HG02840 (cell line): ENCODE data around the gene TTI1.
"Not testable (repeated sequence)": the region's sequence is repeated elsewhere in the genome, so short reads cannot be mapped to it uniquely, and the experiment has no call there.

Experiments used
- ATAC-seq: cut with Tn5 transposase; IDR thresholded peaks from one replicate; pipeline ENCODE4 v1.9.1; 2021; ENCODE audit warnings: mild to moderate bottlenecking, moderate library complexity, moderate number of reproducible peaks; ENCODE audit not compliant: unreplicated experiment, low FRiP score

TTI1 gene

DNA sequence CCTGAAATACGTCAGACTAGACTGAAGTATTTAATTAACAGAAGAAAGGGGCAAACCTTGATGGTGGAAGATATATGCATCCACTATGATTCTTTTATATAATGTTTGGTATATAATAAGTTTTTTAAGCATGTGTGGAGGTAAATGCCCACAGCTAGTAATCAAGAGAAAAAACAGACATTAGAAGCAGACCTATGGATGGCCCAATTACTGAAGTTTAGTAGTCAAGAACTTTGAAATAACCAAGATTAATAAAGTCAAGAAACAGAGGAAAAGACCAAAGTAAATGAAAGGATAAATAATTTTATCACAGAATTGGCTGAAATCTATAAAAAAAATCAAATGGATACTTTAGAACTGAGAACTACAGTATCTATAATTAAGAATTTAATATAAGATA, 15.3 kb downstream of the TTI1 start:
- no peak for ATAC-seq

DNA sequence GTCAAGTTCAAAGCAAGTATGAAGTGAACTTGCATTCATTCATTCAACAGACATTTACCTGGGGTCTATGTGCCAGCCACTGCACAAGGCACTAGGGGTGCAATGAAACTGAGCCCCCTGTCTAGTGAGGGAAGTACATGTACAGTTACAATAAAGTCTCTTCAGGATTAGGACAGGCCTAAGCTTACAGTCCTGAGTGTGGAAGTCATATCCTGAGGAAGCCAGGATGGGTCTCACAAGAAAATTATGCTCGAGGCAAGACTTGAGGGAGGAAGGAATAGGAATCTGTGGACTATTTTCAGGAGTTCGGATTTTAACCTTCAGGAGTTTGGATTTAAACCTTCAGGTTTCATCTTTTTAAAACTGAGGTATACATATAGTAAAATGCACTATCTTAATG, 19.4 kb downstream of the TTI1 start:
- no peak for ATAC-seq

DNA sequence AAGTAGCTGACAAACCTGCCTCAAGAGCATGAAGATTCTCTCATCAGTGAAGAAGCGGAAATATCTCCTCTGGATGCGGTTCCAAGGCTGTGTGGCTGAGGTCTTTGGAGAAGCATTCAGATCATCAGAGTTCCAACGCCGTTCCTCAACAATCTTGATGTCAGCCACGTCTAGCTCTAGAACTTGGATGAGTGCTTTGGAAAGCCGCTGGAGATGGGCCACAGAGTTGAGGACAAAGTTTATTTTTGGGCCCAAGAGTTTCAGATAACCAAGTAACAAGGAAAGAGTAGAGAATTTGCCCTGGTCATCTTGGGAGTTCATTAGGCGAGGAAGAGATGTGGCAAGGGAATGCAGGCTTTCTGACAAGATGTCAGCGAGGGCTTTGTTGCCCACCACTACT, 20.9 kb downstream of the TTI1 start:
- no peak for ATAC-seq

DNA sequence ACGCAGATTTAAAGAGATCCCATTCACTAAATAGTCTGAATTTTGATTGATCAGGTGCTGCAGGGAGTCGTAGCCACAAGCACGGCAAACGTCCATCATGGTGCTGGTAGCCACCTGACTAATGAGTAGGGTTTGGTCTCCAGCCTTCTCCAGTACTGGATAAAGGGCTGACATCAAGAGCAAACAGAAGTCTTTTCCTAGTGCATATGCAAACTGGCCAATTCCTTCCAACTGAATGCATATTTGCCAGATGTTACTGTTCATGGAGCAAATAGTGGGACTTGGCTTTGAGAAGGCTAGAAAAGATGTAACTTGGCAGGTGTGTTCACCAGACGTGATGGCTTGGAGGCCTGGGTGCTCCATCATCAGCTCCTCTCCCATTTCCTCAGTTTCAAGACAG, 21.6 kb downstream of the TTI1 start:
- ATAC-seq = no peak

DNA sequence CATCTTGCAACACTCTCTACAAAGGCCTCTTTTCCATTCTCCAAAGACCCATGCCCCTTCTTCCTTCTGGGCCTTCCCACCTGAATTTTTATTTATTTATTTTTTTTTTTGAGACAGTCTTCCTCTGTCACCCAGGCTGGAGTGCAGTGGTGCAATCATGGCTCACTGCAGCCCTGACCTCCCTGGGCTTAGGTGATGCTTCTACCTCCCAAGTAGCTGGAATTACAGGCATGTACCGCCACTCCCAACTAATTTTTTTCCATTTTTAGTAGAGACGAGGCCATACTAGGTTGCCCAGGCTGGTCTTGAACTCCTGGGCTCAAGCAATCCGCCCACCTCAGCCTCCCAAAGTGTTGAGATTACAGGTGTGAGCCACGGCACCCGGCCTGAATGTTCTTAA, 23.8 kb downstream of the TTI1 start:
- ATAC-seq = not testable (repeated sequence)

DNA sequence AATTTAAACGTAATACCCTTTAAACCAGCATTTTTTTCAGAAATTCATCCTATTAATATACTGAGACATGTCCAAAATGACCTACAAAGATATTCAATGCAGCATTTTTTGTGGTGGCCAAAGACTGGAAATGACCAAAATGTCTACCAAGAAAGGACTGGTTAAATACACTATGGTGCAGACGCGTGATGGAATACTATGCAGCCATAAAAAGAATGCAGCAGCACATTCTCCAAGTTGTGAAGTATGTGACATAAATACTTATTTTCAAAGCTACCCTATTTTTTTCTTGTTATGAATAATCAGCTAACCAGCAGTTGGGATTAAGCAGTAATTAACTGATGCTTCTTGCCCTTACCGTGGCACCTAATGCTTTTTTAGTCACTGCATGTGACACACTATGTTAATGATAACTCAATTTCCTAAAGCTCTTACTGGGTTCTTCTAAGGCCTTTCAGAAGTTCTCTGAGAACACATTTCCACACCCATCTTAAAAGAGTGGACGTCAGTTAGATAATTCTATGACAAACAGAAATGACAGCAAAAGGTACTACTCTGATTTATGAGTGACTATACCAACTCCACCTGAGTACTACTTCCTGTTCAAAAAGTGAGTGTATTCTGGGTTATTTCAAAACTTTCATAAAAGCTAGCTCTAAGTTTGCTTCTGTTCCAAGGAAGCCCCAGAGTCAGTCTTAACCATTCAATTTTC, 24.9 kb downstream of the TTI1 start:
- no peak for ATAC-seq

DNA sequence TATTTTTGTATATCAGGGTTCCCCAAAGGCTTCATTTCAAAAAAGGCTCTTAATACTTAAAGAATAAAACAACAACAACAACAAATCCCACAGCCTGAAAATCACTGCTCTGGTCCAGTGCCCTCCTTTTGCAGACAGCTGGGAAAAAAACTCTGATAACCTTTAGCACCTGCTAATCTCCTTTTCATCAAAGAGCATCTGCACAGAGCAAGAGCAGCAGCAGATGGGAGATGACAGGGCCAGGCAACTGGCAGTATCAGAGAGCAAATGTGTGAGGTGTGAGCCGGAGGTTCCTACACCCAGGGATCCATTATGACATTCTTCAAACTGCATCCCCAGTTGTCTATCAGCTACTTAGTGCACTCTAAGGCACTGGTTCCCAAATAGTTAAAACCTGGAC, 25.7 kb downstream of the TTI1 start:
- ATAC-seq = no peak

DNA sequence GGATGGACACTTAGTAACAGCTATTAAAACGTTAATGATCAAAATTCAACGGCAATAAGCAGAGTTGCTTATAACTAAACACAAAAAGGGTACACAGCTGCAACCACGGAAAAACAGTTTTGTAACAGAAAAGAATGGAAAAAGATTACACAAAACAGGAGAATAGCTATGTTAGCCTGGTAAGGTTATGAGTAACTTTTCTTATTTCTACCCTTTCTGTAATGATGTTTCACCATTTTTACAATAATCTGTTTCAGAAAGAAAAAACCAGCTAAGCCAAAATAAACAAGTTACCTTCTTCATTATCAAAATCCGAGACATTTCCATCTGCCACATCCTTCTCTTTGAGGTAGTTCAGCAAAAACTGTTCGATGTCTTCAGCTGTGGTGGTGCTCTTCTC, 27.4 kb downstream of the TTI1 start:
- no peak for ATAC-seq

DNA sequence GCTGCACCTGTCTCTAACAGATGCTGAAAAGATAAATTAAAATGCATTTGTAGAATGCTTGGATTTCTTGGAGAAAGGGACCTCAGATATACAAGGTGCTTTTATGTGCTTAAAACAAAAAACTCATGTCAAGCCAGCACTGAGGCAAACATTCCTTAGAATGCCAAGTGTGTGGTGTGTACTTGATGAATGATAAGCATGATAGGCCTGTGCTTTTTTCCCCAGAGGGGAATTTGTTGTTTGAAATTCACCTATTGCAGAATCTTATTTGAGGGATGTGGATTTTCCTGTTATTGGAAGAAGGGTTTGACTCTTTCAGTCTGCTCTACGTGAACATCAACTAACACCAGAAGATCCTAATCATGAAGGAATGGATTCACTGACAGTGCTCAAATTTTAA, 28.8 kb downstream of the TTI1 start:
- ATAC-seq = no peak

DNA sequence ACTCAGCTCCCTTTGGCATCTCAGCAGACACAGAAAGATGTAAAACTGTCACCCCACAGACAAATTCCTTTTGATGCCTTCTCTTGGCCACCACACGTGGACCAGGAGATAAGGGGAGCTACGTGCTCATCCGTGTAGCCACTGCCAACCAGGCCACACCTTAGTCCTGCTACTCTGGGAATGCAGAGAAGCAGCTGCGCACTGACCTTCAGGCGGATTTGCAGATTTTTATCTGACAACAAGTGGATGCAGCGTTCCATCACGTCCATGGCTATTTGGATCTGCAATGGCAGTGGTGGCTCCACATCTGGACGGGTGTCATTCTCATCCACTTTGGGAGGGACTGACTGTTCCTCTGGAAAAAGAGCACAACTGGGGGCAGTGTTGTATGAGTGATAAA, 30.8 kb downstream of the TTI1 start:
- no peak for ATAC-seq

DNA sequence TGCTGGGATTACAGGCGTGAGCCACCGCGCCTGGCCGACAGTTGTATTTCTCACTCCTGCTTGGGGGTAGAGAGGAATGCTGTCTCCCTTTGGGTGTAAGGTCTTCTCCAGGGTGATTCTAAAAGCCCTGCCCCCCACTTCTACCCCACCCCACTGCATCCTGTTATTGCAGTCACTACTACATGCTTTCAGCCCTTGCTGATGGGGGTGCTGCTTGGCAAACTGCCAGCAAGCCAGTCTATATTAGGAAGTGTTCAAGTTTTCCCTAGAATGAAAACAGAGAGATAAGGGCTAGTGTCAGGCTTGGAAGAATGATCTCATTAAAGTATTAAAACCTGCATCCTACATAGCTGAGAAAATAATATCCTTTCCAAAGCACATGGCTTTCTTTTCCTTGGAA, 31.3 kb downstream of the TTI1 start:
- ATAC-seq = no peak

DNA sequence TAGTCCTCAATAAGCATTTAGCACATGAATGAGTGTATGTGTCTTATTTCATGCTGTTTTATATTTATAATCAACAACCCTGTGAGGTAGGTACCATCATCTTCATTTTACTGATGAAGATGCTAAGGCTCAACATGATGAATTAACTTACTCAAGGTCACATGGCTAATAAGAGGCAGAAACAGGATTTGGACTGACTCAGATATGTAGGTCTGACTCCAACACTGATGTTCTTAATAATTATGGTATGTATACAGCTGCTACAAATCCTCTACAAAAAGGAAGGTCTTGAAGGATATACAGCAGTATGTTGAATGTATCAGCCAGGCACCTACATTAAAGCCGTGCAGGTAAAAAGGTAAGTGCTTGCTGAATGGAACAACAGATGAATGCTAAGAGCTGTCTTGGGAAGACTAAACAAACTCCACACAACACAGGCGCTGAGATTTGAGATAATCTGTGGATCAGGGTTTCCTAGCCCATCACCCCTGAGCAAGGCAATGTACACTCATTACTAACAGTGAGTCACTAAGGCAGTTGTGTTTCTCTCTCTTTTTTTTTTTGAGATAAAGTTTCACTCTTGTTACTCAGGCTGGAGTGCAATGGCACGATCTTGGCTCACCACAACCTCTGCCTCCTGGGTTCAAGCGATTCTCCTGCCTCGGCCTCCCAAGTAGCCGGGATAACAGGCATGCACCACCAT, 31.9 kb downstream of the TTI1 start:
- no peak for ATAC-seq

DNA sequence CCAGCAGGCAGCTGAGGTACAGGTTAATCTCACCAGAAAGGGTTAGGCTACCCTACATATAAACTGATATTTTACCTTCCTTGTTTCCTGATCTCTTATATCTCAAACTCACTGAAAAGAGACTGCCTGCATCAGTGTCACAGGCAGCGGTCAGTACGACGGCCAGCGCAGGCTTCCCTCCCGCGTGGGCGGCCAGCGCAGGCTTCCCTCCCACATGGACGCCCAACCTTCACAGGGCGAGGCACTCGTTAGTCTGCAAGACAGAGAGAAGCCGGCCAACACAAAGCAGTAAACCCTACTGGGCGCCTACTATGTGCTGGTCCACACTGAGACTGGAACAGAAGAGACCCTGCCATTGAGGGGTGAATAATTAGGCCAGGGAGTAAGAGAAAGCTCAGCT, 33.0 kb downstream of the TTI1 start:
- ATAC-seq = no peak

DNA sequence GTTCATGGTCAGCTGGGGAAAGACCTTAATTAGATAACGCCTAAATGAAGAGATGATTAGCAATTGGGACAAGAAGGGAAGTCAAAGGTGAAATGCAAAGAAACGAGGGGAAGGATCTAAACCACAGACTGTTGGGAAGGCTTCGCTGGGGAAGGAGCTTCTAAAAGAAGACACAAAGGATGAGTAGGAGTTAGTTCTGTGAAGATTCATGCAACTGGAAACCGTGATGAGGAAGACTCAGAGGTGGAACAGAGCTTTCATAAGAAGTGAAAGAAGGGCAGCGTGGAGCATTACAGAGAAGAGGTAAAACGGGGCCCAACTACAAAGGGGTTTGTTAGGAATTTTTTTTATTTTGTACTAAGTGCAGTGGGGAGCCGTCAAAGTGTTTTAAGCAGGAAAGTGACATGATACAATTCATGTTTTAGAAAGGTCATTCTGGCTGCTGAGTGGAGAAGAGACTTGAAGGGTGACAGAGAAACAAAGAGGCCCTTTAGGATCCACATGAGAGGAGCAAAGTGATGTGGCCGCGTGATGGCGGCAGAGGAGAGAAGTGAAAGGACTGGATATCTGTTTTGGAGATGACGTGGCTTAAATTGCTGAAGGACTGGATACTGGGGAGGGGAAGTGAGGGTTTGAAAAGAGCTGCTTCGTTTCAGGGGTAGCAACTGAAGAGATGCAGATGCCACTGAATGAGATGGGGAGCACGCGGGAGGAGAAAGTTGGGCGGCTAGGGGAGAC, 33.6 kb downstream of the TTI1 start:
- no peak for ATAC-seq

DNA sequence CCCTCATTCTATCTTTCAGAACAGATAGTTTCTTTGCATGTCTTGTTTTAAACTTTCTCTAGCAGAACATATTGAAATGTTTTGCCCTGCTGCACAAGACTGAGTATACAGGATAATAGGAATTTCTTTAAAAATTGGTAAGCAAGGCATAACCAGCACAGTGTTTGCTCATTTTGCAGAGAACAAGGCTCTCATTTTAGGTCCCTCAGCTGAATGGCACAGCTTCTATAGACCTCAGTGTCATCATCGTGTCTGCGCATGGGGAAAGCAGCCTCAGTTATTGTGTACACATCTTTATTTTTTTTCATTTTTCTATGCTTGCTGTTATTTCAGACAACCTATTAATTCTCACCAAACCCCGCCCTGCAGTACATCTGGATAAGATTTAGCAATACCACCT, 35.7 kb downstream of the TTI1 start:
- ATAC-seq = no peak

DNA sequence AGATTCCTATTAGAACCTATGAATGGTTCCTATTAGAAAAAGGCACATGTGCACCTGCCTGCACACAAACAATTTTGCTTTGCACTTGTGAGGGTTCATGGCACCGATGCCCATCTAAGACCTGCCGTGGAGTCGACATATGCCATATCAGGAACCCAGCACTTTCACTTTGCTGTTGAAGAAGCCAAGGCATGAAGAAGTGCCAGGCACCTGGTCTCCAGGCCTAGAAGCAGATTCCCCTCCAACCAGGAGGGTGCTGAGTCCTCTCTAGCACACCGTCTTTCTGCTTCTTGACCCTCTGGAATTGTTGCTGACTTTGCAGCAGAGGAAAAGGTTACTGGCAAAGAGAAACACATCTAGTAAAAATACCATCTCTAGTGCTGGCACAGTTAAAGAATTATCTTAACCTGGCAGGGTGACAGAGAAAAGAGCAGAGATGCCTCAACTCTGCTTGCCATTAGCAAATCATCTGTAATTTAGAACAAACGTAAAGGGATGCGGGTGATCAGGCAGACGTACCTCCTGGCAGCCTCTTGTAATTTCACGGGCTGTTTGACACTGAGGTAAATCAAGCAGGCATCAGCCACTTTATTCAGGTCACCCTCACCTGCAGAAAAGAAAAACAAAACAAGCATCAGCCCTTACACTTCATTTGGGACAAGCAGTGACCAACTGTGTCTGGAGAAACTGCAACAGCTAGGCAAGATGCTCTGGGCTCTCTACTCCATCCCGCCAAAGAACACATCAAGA, 37.2 kb downstream of the TTI1 start:
- no peak for ATAC-seq

DNA sequence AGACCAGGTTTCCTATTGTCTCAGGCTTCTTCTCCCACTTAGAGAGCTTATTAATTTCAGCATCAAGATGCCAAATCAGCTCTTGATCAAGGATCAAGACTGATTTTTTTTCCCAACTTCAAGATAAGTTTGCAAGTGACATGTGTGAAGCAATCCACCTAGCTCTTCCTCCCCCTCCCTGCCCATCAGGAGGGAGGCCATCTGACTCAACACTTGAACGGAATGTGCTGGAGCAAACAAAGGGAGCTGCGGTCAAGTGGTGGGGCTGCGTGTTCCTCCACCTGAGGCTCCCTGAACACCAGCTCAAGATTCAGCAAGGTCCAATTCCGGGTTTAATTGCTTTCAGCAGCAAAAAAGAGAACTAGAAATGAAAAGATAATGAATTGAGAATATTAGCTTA, 38.7 kb downstream of the TTI1 start:
- no peak for ATAC-seq

DNA sequence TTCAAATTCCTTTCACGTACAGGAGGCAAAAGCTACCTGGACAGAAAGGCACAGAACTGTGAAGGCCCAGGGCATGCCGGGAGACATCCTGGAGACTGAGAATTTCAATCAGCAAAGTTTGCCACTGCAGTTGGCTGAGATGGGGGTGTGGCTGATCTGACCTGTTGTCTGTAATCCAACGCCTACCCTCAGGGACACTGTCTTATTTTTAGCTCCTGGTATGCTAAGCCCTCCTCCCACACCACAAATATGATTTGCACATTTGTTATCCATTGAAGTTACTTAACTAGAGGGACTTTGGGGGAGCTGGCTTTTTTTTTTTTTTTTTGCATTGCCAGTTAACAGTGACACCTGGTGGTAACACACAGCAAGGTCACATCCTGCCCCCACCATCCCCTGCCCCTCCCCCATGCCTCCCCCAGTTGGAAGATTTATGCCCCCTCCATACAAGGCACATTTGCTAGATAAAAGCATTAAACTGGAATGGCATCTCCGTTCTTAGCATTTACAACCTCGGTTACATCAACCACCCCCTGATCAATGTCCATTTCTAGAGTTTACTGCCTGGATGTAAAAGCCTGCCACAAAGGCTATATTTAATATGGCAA, 40.4 kb downstream of the TTI1 start:
- no peak for ATAC-seq

DNA sequence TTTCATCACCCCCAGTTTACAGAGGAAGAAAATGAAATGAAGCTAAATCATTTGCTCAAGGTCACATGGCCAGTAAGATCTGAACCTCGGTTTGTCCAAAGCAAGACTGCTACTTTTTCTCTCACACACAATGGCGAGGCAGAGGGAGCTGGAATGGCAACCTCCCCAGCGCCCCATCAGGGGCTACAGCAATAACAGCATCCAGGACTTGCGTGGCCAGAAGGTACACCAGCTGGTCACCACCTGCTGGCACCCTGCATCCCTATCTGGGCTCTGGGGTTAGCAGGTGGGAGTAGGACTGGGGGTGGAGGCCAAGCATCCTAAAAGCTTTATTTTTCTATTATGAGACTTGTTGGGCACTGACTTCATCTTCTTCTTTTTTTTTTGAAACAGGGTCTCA, 41.3 kb downstream of the TTI1 start:
- no peak for ATAC-seq

DNA sequence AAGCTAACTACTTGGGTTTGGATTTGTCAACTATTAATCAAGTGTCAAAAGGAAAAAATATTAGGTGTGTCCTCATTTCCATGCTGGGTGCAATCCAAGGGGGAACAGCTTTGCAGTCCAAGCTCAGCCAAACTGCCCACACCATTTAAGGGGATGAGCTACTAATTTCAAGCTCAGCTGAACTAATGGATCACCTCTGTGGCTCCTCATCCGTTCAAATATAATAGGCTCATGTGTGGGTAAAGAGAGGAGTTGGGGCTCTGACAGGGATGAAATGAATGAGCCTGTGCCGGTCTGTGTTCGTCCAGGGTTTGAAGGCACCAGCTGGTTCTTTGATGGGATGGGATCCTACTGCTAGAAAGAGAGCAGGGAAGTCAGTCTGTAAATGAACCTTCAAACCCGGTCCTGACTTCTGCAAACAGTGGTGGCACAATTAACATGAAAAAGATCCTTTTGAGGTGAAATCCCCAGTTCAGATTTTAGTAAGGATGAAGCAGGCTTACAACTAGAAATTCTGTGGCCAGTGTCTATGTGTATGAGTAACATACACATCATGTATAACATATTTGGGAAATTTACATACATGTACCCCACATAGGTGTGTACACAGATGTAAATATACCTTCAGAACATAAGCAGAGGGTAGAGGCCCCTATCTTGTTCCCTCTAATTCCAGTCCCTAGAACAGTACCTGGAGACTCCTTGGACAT, 41.9 kb downstream of the TTI1 start:
- no peak for ATAC-seq
